Non-pigmented ciliary epithelial cell (primary cell): ENCODE measurements around the gene TPP1.

Experiments
- DNase-seq: peaks from one replicate; pipeline ENCODE4 v3.0.0-alpha.2; 2010; ENCODE audit warnings: low read depth

The TPP1 gene

DNA sequence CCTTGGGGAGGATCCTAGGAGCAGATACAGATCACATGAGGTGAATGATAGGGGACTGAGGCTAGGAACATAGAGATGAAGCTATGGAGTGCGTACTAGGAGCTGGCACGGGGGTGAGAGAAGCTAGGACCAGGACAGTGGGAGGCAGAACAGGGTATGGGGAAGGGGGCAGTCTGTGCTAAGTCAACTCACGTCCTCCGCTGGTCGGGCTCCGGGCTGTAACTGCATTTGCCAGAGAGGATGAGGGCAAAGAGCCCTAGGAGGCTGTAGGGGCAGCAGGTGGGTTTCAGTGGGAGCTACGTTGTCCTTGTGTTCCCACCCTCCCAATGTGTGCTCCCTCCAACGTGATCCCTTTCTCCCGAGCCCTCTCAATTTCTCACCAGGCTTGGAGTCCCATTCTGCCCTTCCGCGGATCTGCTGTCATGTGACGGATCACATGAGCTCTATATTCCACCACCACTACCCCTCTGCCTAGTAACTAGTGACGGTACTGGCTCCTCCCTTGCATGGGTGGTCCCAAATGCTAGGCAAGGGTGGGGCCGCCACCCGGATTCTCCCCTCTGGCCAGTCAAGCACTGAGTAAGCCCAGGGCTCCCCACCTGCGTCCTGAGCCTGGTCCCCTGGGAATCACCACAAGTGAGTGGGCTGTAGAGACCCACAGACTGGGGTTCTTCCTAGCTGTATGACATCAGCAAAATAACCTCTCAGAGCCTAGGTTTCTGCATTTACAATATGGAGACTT is at the start of gene TPP1:
Gene TPP1, minus strand, starts transcription at position 419 of the 742 bp plus-strand sequence. Its CDS starts 22 bp downstream, at position 397.
- peak; percentile 78 for DNase-seq

DNA sequence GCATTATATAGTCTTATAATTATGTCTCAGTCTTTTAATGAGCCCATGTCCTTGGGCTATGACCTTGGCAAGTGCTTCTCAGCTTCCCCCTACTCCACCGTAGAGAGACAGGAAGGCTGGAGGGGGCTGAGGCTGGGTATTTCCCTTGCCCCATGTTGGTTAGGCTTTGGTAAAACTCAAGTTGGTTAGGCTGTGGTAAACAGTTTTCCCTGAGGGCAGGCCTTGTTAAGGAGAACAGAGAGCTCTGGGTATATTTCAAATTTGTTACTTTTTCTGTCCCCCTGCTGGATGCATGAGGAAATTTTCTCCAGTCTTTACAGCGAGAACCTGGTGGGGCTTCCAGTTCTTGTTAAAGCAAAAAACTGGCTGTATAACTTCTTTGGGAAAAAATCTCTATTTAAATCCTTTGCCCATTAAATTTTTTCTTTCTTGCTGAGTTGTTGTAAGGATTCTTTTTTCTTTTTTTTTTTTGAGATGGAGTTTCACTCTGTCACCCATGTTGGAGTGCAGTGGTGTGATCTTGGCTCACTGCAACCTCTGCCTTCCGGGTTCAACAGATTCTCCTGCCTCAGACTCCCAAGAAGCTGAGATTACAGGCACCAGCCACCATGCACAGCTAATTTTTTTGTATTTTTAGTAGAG is 48.6 kb upstream of the TPP1 start:
- DNase-seq: no peak

DNA sequence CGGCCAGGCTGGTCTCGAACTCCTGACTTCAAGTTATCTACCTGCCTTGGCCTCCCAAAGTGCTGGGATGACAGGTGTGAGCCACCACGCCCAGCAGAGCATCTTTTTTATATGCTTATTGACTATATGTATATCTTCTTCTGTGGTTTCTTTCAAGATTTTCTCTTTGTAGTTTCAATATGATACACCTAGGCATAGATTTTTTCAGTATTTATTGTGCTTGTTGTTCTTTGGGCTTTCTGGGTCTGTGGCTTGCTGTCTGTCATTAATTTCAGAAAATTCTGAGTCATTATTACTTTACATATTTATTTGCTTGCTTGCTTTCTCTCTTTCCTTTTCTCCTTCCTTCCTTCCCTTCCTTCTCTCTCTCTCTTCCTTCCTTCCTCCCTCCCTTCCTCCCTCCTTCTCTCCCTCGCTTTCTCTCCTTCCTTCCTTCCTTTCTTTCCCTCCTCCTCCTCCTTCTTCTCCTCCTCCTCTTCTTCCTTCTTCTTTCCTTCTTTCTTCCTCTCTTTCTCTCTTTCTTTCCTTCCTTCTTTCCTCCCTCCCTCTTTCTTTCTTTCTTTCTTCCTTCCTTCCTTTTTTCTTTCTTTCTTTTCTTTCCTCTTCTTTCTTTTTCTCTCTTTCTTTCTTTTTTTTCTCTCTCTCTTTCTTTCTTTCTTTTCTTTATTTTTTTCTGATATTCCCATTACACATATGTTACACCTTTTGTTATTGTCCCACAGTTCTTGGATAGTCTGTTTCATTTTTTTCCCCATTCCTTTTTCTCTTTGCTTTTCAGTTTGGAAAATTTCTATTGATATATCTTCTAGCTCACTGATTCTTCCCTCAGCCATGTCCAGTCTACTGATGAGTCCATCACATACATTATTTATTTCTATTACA is 47.3 kb upstream of the TPP1 start:
- DNase-seq: no peak

DNA sequence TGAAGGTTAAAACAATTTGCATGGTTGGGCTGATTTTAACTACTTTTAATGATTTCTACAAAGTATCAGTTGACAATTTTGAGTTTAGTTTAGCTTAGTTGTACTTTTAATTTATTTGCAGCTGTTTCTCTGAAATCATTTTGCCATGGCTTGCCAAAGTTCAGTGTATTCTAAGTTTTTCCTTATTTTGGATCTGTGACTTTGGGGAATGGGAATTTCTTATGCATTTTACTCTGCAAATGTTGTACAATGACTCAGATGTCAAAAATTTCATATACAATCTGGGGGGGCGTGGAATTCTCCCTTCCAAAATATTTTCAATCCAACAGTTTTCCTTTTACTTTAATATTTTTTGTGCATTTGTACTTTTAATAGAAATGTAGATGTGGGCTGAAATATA is 45.3 kb upstream of the TPP1 start:
- DNase-seq: no peak

DNA sequence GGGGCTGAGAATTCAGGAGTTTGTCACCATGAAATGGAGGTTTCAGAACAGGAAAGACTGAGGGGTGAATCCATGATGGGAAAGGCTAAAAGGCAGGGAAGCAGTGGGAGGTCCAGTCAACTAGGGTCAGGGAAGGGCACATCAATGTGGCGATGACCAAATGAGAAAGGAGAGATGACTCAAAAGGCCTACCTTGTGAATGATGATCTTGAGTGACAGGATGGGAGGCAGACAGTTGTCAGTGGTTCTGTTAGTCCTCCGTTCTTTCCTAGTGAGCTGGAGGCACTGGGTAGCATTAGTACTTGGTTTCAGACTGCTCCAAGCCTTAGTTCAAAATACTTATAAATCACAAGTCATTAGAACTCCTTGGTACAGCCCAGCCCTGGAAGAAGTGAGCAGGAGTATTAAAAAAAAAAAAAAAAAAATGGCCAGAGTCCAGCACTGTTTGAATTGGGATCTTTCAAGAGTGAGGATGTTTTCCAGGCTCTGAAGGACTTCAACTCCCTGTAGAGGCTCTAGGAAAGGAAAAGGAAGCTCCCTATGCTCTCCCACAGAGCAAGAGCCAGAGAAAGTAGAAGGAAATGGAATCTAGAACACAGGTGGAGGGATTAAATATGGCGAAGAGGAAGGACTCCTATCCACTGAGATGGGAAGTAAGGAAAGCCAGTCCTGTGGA is 44.7 kb upstream of the TPP1 start:
- DNase-seq: no peak

DNA sequence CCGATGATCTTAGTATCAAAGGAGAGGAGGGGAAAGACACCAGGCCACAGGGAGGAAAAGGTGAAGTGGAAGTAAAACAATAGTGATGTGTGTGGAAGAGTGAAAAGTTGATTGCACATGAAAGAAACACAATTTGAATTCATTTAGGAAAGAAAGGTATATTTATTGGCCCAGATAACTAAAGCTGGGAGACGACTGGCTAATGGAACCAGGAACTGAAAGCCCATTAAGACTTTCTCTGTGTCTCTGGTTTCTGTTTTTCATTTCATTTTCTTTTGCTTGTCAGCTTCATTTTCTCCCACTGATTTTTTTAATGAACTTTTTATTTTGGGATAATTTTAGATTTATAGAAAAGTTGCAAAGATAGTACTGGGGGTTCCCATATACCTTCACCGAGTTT is 41.5 kb upstream of the TPP1 start:
- no peak for DNase-seq

DNA sequence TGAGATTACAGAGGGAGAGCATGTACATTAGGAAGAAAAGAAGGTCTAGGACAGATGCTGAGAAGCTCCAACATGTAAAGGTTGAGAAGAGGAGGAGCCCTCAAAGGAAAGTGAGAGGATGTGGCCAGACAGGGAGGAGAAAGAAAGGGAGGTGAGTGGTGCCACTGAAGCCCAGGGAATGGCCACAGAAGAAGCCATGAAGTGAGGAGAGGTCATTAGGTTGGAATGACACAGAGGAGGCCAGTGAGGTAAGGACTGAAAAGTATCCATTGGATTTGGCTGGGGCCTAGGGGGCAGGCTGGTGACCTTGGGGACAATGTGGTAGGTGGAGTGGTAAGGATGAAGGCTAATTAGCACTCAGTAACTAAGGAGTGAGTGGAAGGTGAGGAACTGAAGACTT is 39.4 kb upstream of the TPP1 start:
- DNase-seq: no peak

DNA sequence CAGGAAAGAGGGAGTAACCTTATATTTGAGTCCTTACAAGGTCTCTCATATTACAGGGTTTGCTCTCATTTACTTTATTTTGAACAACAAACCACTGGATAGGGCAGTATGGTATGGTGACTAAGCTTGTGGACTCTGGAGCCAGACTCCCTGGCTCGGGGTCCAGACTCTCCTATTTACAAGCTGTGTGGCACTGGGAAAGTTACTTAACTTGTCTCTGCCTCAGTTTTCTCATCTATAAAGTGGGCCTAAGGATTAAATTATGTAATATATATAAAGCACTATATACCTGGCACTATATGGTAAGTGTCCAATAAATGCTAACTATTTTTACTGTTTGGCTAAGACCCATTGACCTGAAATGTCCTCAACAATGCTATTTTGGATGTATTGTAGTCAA is 38.1 kb upstream of the TPP1 start:
- DNase-seq: no peak

DNA sequence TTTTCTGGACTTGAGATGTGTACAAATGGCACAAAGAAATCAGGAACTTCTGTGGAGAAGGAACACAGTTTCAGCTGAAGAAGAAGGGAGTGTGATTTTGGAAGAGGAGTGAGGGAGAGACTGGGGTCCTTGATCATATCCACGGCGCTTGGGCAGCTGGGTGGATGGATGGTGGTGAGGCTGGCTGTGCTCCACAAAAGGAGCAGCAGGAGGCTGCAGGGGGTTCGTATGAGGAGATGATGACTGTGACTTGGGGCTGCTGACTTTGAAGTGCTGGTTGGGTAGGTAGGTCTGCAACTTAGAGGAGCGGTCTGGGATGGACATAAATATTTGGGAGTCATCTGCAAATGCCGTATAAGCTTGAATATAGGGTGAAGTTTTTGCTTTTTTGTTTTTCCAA is 37.7 kb upstream of the TPP1 start:
- DNase-seq: no peak

DNA sequence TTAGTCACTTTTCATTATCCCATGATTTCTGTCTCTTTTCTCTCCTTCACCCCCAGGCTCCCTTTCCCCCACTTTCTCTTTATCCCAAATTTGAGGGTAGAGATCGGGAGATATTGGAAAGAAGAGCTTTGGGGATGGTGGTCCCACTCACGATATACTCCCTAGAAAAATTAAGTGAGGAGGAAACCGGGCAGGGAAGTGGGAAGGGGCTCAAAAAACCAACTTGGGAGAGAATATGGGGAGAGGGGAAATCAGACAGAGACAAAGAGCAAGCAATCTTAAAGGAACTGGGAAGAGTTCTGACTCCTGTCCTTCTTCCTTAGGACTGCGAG is 37.3 kb upstream of the TPP1 start:
- DNase-seq: no peak

DNA sequence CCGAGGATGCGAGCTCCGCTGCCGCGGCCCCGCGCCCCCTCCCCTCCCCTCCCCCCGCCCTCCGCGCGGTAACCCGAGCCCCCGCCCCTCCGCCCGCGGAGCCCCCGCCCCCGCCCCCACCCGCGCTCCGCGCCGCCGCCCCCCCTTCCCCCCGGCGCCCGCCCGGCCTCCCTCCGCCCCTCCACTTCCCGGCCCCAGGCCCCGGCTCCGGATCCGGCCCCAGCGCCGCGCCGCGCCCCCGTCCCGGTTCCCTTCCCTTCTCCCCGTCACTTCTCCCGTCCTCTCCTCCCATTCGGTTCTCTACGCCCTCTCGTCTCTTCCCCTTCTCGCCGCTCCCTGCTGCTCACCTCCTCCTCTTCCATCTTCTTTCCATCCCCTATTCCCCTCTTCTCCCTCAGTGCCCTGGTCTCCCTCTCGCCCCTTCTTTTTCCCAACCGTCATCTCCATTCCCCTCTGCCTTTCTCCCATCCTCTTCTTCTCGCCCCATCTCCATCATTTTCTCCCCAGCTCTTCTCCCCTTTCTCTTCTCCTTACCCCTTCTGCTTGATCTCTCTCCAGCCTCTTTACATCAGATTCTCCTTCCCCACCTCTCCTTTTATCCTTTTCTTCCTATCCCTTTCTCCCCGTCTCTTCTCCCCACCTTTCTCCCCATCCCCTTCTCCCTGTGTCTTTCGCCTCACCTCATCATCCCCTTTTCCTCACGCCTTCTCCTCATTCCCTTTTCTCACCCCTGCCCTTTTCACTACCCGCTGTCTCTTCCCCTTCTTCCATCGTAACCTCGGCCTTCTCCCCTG is 36.8 kb upstream of the TPP1 start, which contains the start of gene DCHS1:
Gene DCHS1, minus strand, starts transcription at position 20 of the 794 bp plus-strand sequence. CDS start 14,196 bp downstream, outside the sequence.
- no peak for DNase-seq

DNA sequence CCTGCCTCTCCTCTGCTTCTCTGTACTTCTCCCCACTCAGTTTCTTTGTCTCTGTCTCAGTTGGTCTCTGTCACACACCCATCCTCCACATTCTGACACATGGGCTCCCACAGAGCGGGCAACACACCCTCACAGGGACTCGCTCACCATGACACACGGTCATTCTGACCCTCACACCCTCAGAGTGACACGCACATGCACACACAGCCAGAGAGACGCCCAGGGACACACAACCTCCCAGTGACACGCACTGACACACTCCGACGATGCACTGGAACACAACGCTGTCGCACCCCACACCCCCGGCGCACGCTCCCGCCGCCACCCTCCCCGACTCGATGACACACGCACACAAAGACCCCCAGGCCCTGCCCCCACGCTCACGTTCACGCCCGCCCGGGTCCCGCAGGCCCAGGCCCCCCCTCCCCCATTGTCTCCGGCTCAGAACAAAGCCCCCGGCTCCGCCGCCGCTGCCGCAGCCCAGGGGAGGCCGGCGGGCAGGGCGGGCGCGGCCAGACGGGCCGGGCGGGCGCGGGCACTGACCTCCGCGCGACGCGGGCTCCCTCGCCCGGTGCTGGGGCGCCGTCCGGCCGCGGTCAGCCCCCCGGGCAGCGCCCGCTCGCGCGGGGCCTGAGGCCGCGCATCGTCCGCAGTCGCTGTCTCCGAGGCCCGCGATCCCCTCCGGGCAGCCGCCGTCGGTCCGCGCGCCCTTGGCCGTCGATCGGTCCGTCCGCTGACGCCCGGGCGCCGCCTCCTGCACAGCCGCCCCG is 36.0 kb upstream of the TPP1 start:
- DNase-seq: no peak

DNA sequence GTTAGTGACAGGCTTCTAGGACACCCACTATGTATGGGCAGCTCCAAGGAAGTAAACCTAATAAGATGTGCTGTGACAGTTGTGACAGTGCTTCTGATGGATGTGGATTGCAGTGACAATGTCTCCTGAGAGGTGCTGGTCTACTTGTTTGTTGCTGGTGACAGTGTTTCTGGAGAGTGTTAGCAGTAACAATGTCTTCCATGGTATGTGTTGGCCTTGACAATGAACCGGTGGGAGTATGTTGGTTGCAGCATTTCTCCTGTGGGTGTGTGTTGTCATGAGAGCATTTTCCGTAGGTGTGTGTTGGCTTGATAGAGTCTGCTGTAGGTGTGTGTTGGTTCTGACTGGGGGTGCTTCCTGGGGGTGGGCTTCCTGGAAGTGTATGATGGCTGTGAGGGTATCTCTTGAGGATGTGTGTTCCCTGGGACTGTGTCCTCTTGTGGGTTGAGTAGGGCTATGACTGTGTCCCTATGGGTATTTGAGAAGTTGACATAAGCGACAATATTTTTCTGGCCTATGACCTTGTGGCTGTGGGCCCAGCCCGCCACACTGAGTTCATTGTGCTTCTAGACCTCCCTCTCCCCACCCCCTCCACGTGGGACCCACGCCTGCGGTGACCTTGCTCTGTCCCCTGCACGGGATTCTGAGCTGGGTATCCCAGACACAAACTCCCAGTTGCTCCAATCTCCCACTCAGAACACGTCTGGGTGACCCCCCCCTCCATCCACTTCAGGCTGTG is 35.2 kb upstream of the TPP1 start:
- no peak for DNase-seq

DNA sequence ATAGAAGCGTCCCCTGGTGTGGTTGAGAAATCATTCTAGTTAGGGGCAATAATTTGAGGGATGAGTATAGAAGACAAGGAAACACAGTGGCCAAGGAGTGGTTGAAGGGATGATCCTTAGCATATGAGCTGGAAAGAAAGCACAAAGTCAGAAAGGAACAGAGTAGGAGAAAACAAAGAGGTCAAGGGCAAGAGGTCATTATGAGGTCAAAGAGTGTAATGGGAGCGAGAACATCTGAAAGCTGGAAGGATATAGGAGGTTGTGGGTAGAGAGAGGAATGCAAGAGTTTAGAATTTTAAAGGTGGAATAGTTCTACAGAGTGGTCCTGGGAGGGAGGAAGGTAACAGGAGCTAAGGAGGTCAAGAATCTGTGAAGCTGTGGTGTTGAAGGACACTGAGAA is 34.4 kb upstream of the TPP1 start:
- no peak for DNase-seq

DNA sequence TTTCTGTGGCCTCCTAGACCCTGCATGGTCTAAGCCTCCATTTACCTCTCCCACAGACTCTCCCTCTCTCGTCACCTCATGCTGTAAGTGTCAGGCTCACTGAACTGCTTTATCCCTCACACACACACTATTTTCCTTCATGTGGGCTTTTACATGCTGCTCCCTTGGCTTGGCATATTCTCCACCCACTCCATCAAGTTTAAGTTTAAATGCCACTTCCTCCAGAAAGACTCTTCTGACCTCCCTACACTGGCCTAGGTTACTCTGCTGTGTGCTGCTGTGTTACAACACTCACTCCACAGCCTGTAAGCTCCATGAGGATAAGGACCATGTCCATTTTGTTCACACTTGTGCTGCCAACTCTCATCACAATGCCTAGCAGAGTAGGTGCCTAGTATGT is 33.9 kb upstream of the TPP1 start:
- DNase-seq: no peak

DNA sequence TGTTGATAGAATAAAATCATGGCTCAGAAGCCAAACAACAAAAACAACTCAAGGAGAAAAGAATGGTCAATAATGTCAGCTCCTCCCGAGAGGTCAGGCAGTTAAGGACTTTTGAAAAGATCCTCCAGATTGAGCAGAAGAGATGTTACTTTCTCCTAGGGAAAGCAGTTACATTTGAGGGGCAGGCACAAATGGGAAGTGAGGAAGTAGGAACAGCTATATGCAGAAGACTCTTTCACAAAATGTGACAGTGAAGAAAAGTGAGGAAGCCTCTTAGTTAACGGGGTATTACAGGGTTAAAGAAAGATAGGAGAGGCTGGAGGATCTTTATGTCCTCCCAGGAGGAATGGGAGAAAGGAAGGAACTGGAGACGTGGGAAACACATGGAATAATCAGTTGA is 33.0 kb upstream of the TPP1 start:
- no peak for DNase-seq

DNA sequence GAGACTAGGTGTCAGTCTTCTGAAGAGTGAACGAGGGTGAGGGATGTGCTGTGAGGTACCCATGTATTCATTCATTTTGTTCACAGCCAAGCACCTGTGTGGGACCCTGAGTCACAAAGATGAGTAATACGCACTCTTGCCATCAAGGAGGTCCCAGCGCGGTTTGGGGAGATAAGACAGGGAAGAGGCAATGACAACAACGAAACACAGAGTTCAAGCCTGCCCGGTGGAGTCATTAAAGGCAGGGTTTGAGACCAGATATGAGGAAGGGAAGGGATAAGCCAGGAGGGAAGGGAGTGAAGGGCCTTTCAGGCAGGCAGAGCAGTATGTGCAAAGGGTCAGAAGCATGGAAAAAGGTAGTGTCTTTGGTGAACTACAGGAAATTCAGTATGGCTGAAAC is 31.8 kb upstream of the TPP1 start:
- no peak for DNase-seq

DNA sequence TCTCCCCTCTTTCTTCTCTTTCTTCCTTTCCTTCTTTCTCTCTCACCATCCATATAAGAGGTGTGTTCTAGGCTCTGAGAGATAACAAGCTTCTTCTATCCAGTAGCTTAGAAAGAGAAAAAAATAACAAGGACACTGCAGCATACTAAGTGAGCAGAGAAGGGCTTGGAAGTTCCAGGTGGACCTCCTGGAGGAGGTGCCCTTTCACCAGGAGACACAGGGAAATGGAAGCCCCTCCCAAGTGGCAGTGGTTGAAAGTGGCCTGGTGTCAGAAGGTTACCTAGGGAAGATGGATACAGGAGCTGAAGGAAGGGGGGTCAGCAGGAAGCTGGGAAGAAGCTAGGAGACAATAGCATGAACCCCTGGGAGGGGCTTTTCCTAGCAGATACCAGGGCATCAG is 30.9 kb upstream of the TPP1 start:
- no peak for DNase-seq

DNA sequence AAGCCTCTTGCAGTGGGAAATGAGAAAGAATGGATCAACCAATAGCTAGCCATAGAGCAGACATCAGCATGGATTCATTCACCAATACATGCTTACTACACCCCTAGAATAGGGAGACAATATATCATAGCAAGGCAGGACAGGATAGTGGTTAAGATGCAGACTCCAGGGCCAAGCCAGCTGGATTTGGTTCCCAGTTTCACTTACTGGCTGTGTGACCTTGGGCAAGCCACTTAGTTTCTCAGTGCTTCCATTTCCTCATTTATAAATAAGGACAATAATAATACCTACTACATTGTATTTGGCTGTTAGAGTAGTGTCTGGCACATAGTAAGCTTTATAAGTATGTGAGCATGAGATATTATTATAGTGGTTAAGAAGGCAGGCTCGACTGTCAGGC is 29.3 kb upstream of the TPP1 start:
- no peak for DNase-seq

DNA sequence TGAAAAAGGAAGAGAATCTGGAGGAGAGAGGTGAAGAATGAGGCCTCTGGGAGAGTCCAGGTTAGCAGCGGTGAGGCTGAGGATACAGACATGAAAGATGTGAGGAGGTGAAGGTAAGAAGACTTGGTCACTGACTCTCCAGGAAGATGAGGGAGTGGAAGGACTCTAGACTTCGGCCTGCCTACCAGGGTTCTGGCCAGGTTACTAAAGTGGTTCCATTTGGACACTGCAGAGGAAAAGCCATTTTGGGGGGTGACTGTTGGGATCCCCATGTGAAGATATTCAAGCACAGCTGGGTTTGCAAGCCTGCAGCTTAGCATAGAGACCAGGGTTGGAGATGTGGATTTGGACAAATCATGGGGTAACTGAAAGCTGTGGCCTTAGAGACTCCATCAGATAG is 28.6 kb upstream of the TPP1 start:
- no peak for DNase-seq
